HepG2 (cell line): ENCODE results near the gene UTS2R. TPM values are rescaled to one million over a fixed set of nuclear protein-coding genes. Genes with fewer than 3 reads are reported as not detected.

Experiments used
- AGO2 ChIP-seq: fragments of 200-400 bp; formaldehyde crosslinking; optimal IDR thresholded peaks from 2 replicates; pipeline ENCODE3; 2017; ENCODE audit warnings: mild to moderate bottlenecking, low read depth, low read length, moderate library complexity
- DNMT1 ChIP-seq: sonication (generic); formaldehyde crosslinking; IDR thresholded peaks from 2 replicates; pipeline ENCODE4 v1.5.1; 2020; ENCODE audit warnings: mild to moderate bottlenecking, missing genetic modification reagents
- FOXK1 ChIP-seq: sonication (generic); formaldehyde crosslinking; IDR thresholded peaks from 2 replicates; pipeline ENCODE4 v1.4.0; 2020; ENCODE audit warnings: low read depth, missing genetic modification reagents, borderline replicate concordance
- IRF2 ChIP-seq: IDR thresholded peaks from 2 replicates; pipeline ENCODE4 v1.6.1; 2018; ENCODE audit warnings: missing genetic modification reagents, missing compliant biosample characterization
- KIAA2018 ChIP-seq: sonication (generic); formaldehyde crosslinking; IDR thresholded peaks from 2 replicates; pipeline ENCODE4 v1.5.0; 2020; ENCODE audit warnings: mild to moderate bottlenecking, missing genetic modification reagents, borderline replicate concordance
- PRMT3 ChIP-seq: sonication (generic); formaldehyde crosslinking; IDR thresholded peaks from 2 replicates; pipeline ENCODE4 v1.8.1; 2022; ENCODE audit warnings: low read depth, mild to moderate bottlenecking, moderate library complexity, missing genetic modification reagents, borderline replicate concordance
- RBFOX2 ChIP-seq: fragments of 200-400 bp; formaldehyde crosslinking; IDR thresholded peaks from 2 replicates; pipeline ENCODE4 v1.6.1; 2017; ENCODE audit warnings: low read depth, mild to moderate bottlenecking, low read length
- SMARCE1 ChIP-seq: fragments of 450-650 bp; IDR thresholded peaks from 2 replicates; pipeline ENCODE4 v1.6.1; 2017; ENCODE audit warnings: borderline replicate concordance
- ZNF350 ChIP-seq: sonication (generic); formaldehyde crosslinking; IDR thresholded peaks from 2 replicates; pipeline ENCODE4 v1.4.0; 2020; ENCODE audit warnings: mild to moderate bottlenecking, low read depth, missing genetic modification reagents, borderline replicate concordance
- ZNF547 ChIP-seq: sonication (generic); formaldehyde crosslinking; IDR thresholded peaks from 2 replicates; pipeline ENCODE4 v1.5.1; 2020; ENCODE audit warnings: mild to moderate bottlenecking, missing genetic modification reagents
- ZNF670 ChIP-seq: sonication (generic); formaldehyde crosslinking; IDR thresholded peaks from 2 replicates; pipeline ENCODE4 v1.8.0; 2022; ENCODE audit warnings: mild to moderate bottlenecking, missing genetic modification reagents, borderline replicate concordance
- ZNF788 ChIP-seq: sonication (generic); formaldehyde crosslinking; IDR thresholded peaks from 2 replicates; pipeline ENCODE4 v1.5.0; 2020; ENCODE audit warnings: mild to moderate bottlenecking, missing genetic modification reagents, borderline replicate concordance
- ZNF841 ChIP-seq: sonication (generic); formaldehyde crosslinking; IDR thresholded peaks from 2 replicates; pipeline ENCODE4 v1.8.1; 2023; ENCODE audit warnings: missing genetic modification reagents, borderline replicate concordance
- ZUFSP ChIP-seq: sonication (generic); formaldehyde crosslinking; IDR thresholded peaks from 2 replicates; pipeline ENCODE4 v1.9.0; 2021; ENCODE audit warnings: missing genetic modification reagents, mild to moderate bottlenecking, borderline replicate concordance
- polyA plus RNA-seq, 8 experiments: library from polyadenylated mRNA; depleted of rRNA in 3 of 8; stranded (reverse) in 7 of 8; unstranded in 1 of 8; fragments of >200 nt; fragmentation: Illumina TruSeq in 4 of 8; extraction: Trizol in 4 of 8; gene quantifications; 2 replicates each; pipeline versions ENCODE4 v1.2.1 to v1.2.3, GENCODE V29; 2011 to 2016; ENCODE audit warnings: low read depth in 4 of 8, missing spikeins in 1 of 8, mixed read lengths in 1 of 8; ENCODE audit not compliant: insufficient read depth in 1 of 8
- total RNA-seq, 5 experiments: library from RNA; depleted of rRNA; stranded (reverse); fragments of >200 nt; fragmentation: Illumina TruSeq; extraction: Trizol; gene quantifications; 2 replicates each; pipeline ENCODE4 v1.2.3, GENCODE V29; 2016; ENCODE audit warnings: low read depth in 1 of 5
- TF ChIP-seq, protein P1 (sequence below): sonication (generic); formaldehyde crosslinking; IDR thresholded peaks from 2 replicates; pipeline ENCODE4 v1.5.1; 2020; ENCODE audit warnings: missing genetic modification reagents, mild to moderate bottlenecking, borderline replicate concordance

UTS2R gene
- total and polyA plus RNA-seq, 2 of the 13 experiments (the other 11 are each of a cell fraction or from before 2014, with no cell fraction given) = 0.13 to 0.15 TPM

GRCh38 chr17:82346342-82347300, 24.9 kb upstream of the UTS2R start (continued):
- TF ChIP-seq ZNF547 (CRISPR knock-in tag) (peak; percentile 74; the same call in 1 of the 2 replicates), RBFOX2 (no peak; the same call in 1 of the 2 replicates), PRMT3 (CRISPR knock-in tag) (no peak), DNMT1 (CRISPR knock-in tag) (0 out of 2 replicates have a peak, but pooled peaks have one; percentile 23), KIAA2018 (CRISPR knock-in tag) (no peak), AGO2 (no peak), ZNF841 (CRISPR knock-in tag) (no peak), ZNF788 (CRISPR knock-in tag) (peak; percentile 88; the same call in 1 of the 2 replicates), SMARCE1 (no peak), ZNF350 (peak; percentile 98), IRF2 (CRISPR knock-in tag) (peak; percentile 99), ZNF670 (CRISPR knock-in tag) (no peak; the same call in 1 of the 2 replicates), FOXK1 (peak; percentile 97), ZUFSP (CRISPR knock-in tag) (no peak)
- TF ChIP-seq, protein P1, sequence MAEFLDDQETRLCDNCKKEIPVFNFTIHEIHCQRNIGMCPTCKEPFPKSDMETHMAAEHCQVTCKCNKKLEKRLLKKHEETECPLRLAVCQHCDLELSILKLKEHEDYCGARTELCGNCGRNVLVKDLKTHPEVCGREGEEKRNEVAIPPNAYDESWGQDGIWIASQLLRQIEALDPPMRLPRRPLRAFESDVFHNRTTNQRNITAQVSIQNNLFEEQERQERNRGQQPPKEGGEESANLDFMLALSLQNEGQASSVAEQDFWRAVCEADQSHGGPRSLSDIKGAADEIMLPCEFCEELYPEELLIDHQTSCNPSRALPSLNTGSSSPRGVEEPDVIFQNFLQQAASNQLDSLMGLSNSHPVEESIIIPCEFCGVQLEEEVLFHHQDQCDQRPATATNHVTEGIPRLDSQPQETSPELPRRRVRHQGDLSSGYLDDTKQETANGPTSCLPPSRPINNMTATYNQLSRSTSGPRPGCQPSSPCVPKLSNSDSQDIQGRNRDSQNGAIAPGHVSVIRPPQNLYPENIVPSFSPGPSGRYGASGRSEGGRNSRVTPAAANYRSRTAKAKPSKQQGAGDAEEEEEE = no peak
